CD14-positive monocyte (primary cell): ENCODE results near the gene STK32C. TPM values are rescaled to one million over a fixed set of nuclear protein-coding genes. Genes with fewer than 3 reads are reported as not detected.

Experiments
- DNase-seq, 3 donors: peaks; one replicate each; pipeline ENCODE4 v3.0.0-alpha.2; 2011 to 2022
- H2AFZ ChIP-seq: 2 replicates; pipeline ENCODE4 v1.6.0; 2012; ENCODE audit warnings: mild to moderate bottlenecking, low read depth, low read length, inconsistent platforms; ENCODE audit not compliant: insufficient read depth, poor library complexity, severe bottlenecking
- H3K27ac ChIP-seq, 2 donors: 1 replicate in 1 of 2; 2 replicates in 1 of 2; pipeline ENCODE4 v1.5.1; 2012 to 2013; ENCODE audit warnings: low read length in 2 of 2, control low read depth in 1 of 2, inconsistent platforms in 1 of 2, low read depth in 1 of 2, mild to moderate bottlenecking in 1 of 2
- H3K27me3 ChIP-seq, 2 donors: one replicate each; pipeline versions ENCODE4 v1.6.0 to v1.6.1; 2011 to 2013; ENCODE audit warnings: low read length in 2 of 2; ENCODE audit not compliant: control insufficient read depth in 2 of 2, insufficient read depth in 2 of 2
- H3K36me3 ChIP-seq, 2 donors: replicated peaks in 1 of 2; 1 replicate in 1 of 2; 2 replicates in 1 of 2; pipeline versions ENCODE4 v1.5.1 to v1.6.1; 2012 to 2013; ENCODE audit warnings: low read length in 2 of 2, control low read depth in 1 of 2, inconsistent platforms in 1 of 2, mild to moderate bottlenecking in 1 of 2; ENCODE audit not compliant: insufficient read depth in 2 of 2, control insufficient read depth in 1 of 2
- H3K4me1 ChIP-seq, 2 donors: 1 replicate in 1 of 2; 2 replicates in 1 of 2; pipeline versions ENCODE4 v1.5.1 to v1.6.1; 2012 to 2013; ENCODE audit warnings: low read length in 2 of 2, control low read depth in 1 of 2, inconsistent platforms in 1 of 2, mild to moderate bottlenecking in 1 of 2, moderate library complexity in 1 of 2; ENCODE audit not compliant: insufficient read depth in 2 of 2, control insufficient read depth in 1 of 2
- H3K4me2 ChIP-seq: replicated peaks from 2 replicates; pipeline ENCODE3; 2012; ENCODE audit warnings: low read length, moderate library complexity, mild to moderate bottlenecking; ENCODE audit not compliant: poor library complexity, severe bottlenecking; ENCODE audit errors: extremely low read depth
- H3K4me3 ChIP-seq, 3 experiments: fragments of 200-600 bp in 1 of 3; sonication (generic) in 1 of 3; replicated peaks in 1 of 3; 1 replicate in 2 of 3; 2 replicates in 1 of 3; pipeline ENCODE4 v1.5.1; 2011 to 2013; ENCODE audit warnings: low read length in 3 of 3, mild to moderate bottlenecking in 3 of 3, control low read depth in 2 of 3, low read depth in 2 of 3, inconsistent platforms in 1 of 3, moderate library complexity in 1 of 3
- H3K79me2 ChIP-seq: 2 replicates; pipeline ENCODE4 v1.6.0; 2012; ENCODE audit warnings: mild to moderate bottlenecking, control low read depth, inconsistent platforms, low read length, moderate library complexity; ENCODE audit not compliant: insufficient read depth
- H3K9ac ChIP-seq: 2 replicates; pipeline ENCODE4 v1.6.0; 2017; ENCODE audit warnings: low read length, mild to moderate bottlenecking; ENCODE audit not compliant: insufficient read depth, poor library complexity, severe bottlenecking
- H3K9me3 ChIP-seq, 2 donors: replicated peaks in 1 of 2; 1 replicate in 1 of 2; 2 replicates in 1 of 2; pipeline versions ENCODE4 v1.5.1 to v1.6.1; 2012 to 2013; ENCODE audit warnings: low read length in 2 of 2, control low read depth in 1 of 2; ENCODE audit not compliant: control insufficient read depth in 1 of 2, insufficient read depth in 1 of 2
- H4K20me1 ChIP-seq: 2 replicates; pipeline ENCODE4 v1.6.0; 2012; ENCODE audit warnings: mild to moderate bottlenecking, low read length, control low read depth, moderate library complexity; ENCODE audit not compliant: insufficient read depth
- H3K27ac Mint-ChIP-seq, 7 donors: one replicate each; pipeline ENCODE4 v1.8.0; 2020; ENCODE audit warnings: mild to moderate bottlenecking in 7 of 7, mixed read lengths in 7 of 7, moderate library complexity in 6 of 7, inconsistent platforms in 2 of 7
- H3K27me3 Mint-ChIP-seq, 3 donors: one replicate each; pipeline ENCODE4 v1.8.0; 2021 to 2022; ENCODE audit warnings: low read depth in 3 of 3, mild to moderate bottlenecking in 3 of 3, mixed read lengths in 3 of 3, moderate library complexity in 3 of 3, inconsistent platforms in 1 of 3
- H3K36me3 Mint-ChIP-seq, 2 donors: one replicate each; pipeline ENCODE4 v1.8.0; 2020; ENCODE audit warnings: mixed read lengths in 2 of 2, inconsistent platforms in 1 of 2, mild to moderate bottlenecking in 1 of 2
- H3K4me1 Mint-ChIP-seq: one replicate; pipeline ENCODE4 v1.8.0; 2020; ENCODE audit warnings: mild to moderate bottlenecking, mixed read lengths
- H3K4me3 Mint-ChIP-seq, 2 donors: one replicate each; pipeline ENCODE4 v1.8.0; 2020; ENCODE audit warnings: mild to moderate bottlenecking in 2 of 2, mixed read lengths in 2 of 2, moderate library complexity in 1 of 2
- H3K9me3 Mint-ChIP-seq, 7 donors: one replicate each; pipeline ENCODE4 v1.8.0; 2020 to 2022; ENCODE audit warnings: mixed read lengths in 7 of 7, mild to moderate bottlenecking in 6 of 7, moderate library complexity in 6 of 7, inconsistent platforms in 2 of 7
- CTCF ChIP-seq: fragments of 200-600 bp; IDR thresholded peaks from one replicate; pipeline ENCODE4 v1.8.0; 2022; ENCODE audit warnings: antibody characterized with exemption, mild to moderate bottlenecking
- WGBS: methylation state at CpG from one replicate; pipeline ENCODE4 v1.1.5; 2013; ENCODE audit warnings: missing lambda C conversion rate; ENCODE audit not compliant: insufficient coverage; 5-methylcytosine and 5-hydroxymethylcytosine counted together
- intact Hi-C, 2 donors: fragments of 100-400 bp; cut with micrococcal nuclease; formaldehyde crosslinking; loops; one replicate each; pipeline versions ENCODE4 v1.15.0 to v1.15.1; 2023
- polyA plus RNA-seq, 3 donors: library from polyadenylated mRNA; depleted of rRNA in 1 of 3; unstranded in 2 of 3; stranded (reverse) in 1 of 3; fragments of 300-500 nt in 2 of 3; fragments of >200 nt in 1 of 3; fragmentation: Illumina TruSeq in 2 of 3; gene quantifications; 1 replicate in 2 of 3; 2 replicates in 1 of 3; pipeline ENCODE4 v1.2.3, GENCODE V29; 2012 to 2021

Gene STK32C
- polyA plus RNA-seq, 3 donors, result 13.6 to 22.8 (median 18.4) TPM

- Mint-ChIP-seq H3K9me3 (peaks cover 0 to 2% (median 0%) of the 10 kb centered on the region in 7 donors), H3K27me3 (peaks cover 6 to 11% (median 10%) of the 10 kb centered on the region in 3 donors), H3K27ac (peak overlapping the region; percentile 10 to 92 (median 84)), H3K4me1 (peaks cover 22% of the 10 kb centered on the region), H3K4me3 (peak overlapping the region; percentile 63 to 81), H3K36me3 (peaks cover 5 to 9% of the 10 kb centered on the region in 2 donors)
- TF ChIP-seq CTCF, result no peak
- peak overlapping the region; percentile 73 for H2AFZ ChIP-seq
- H3K27me3 ChIP-seq, result peaks cover 0 to 15% of the 10 kb centered on the region in 2 donors
- H3K4me1 ChIP-seq, result peaks cover 49 to 57% of the 10 kb centered on the region in 2 donors
- H3K4me2 ChIP-seq, result peak overlapping the region; percentile 76
- peak overlapping the region; percentile 19 for H3K9ac ChIP-seq
- H3K4me3 ChIP-seq, result peak overlapping the region in 2 of 3 experiments; percentile 25 to 66
- H3K79me2 ChIP-seq, result no peaks in the 10 kb centered on the region
- peaks cover 0 to 8% of the 10 kb centered on the region in 2 donors for H3K36me3 ChIP-seq
- intact Hi-C loops, result loop anchor here in 1 of 2 donors (10.0 kb wide), 1 partner anchor 73 kb away; the partner anchor contains the start of gene STK32C
- H3K9me3 ChIP-seq, result no peaks in the 10 kb centered on the region
- peak; percentile 58 to 96 (median 82) for DNase-seq
- 6% methylated on average over 34 of the region's 35 CpGs for WGBS
- no peaks in the 10 kb centered on the region for H4K20me1 ChIP-seq
- H3K27ac ChIP-seq, result peak overlapping the region; percentile 50 to 67
Measured at GRCh38 chr10:132232023-132232951, 75.5 kb downstream of the STK32C start.

- H3K4me3 ChIP-seq, result peak overlapping the region in 1 of 3 experiments; percentile 66
- 63% methylated on average over 12 of the region's 13 CpGs for WGBS
- intact Hi-C loops, result loop anchor here in 1 of 2 donors (10.0 kb wide), 1 partner anchor 73 kb away; the partner anchor contains the start of gene STK32C
- peaks cover 0 to 15% of the 10 kb centered on the region in 2 donors for H3K27me3 ChIP-seq
- peaks cover 0 to 8% of the 10 kb centered on the region in 2 donors for H3K36me3 ChIP-seq
- H3K36me3 Mint-ChIP-seq, result peaks cover 8 to 13% of the 10 kb centered on the region in 2 donors
- H3K27ac ChIP-seq, result peak overlapping the region in 1 of 2 donors; percentile 50
- peaks cover 55 to 63% of the 10 kb centered on the region in 2 donors for H3K4me1 ChIP-seq
- peaks cover 0 to 2% (median 0%) of the 10 kb centered on the region in 7 donors for H3K9me3 Mint-ChIP-seq
- peak overlapping the region; percentile 76 for H3K4me2 ChIP-seq
- H3K4me1 Mint-ChIP-seq, result peaks cover 28% of the 10 kb centered on the region
- H3K27me3 Mint-ChIP-seq, result peaks cover 6 to 13% (median 11%) of the 10 kb centered on the region in 3 donors
- no peaks in the 10 kb centered on the region for H3K9me3 ChIP-seq
- no peak overlapping the region for H2AFZ ChIP-seq
- H3K27ac Mint-ChIP-seq, result peak overlapping the region in 2 of 7 donors; percentile 57 to 81
- no peaks in the 10 kb centered on the region for H3K79me2 ChIP-seq
- H4K20me1 ChIP-seq, result no peaks in the 10 kb centered on the region
- peak overlapping the region; percentile 63 to 81 for H3K4me3 Mint-ChIP-seq
- DNase-seq, result no peak
- TF ChIP-seq CTCF, result no peak
- no peak overlapping the region for H3K9ac ChIP-seq
Measured at GRCh38 chr10:132231656-132232022, 76.1 kb downstream of the STK32C start.
